Measurements from ENCODE around the gene SIT1.

SIT1 gene

GRCh38 chr9:35675732-35676392, 25.1 kb upstream of the SIT1 start:
- Histone ChIP-seq H3K9ac (no peak overlapping the region), H3K4me3 (ENCODE audit: low read depth, low read length) (peak overlapping the region; percentile 6), H3K27ac (no peak overlapping the region), H3K4me1 (peaks cover 7% of the 10 kb centered on the region), H3K4me2 (ENCODE audit: low read length) (peak overlapping the region; percentile 63), H3K9me3 (ENCODE audit: control insufficient read depth, low read length) (no peaks in the 10 kb centered on the region), H2AFZ (peak overlapping the region; percentile 77), H3K27me3 (ENCODE audit: control insufficient read depth, insufficient read depth, low read length) (no peaks in the 10 kb centered on the region), H3K79me2 (no peaks in the 10 kb centered on the region), H3K36me3 (ENCODE audit: control insufficient read depth, insufficient read depth, low read length) (no peaks in the 10 kb centered on the region)
- TF ChIP-seq CTCF (IDR thresholded peaks at IDR 0.05) = no peak

- H3K4me3 ChIP-seq (ENCODE audit: low read depth, low read length) = no peak overlapping the region
- H3K4me2 ChIP-seq (ENCODE audit: low read length) = peak overlapping the region; percentile 63
- no peak overlapping the region for H3K9ac ChIP-seq
- peak overlapping the region; percentile 77 for H2AFZ ChIP-seq
- H3K27ac ChIP-seq = no peak overlapping the region
- H3K27me3 ChIP-seq (ENCODE audit: control insufficient read depth, insufficient read depth, low read length) = no peaks in the 10 kb centered on the region
- no peaks in the 10 kb centered on the region for H3K79me2 ChIP-seq
- no peak for TF ChIP-seq CTCF (IDR thresholded peaks at IDR 0.05)
- H3K36me3 ChIP-seq (ENCODE audit: control insufficient read depth, insufficient read depth, low read length) = no peaks in the 10 kb centered on the region
- no peaks in the 10 kb centered on the region for H3K9me3 ChIP-seq (ENCODE audit: control insufficient read depth, low read length)
- peaks cover 7% of the 10 kb centered on the region for H3K4me1 ChIP-seq
Observed at GRCh38 chr9:35675204-35675603, 24.5 kb upstream of the SIT1 start.

- Histone ChIP-seq H3K27ac (no peak overlapping the region), H3K4me1 (peaks cover 7% of the 10 kb centered on the region), H3K4me3 (ENCODE audit: low read depth, low read length) (no peak overlapping the region), H3K79me2 (no peaks in the 10 kb centered on the region), H3K27me3 (ENCODE audit: control insufficient read depth, insufficient read depth, low read length) (no peaks in the 10 kb centered on the region), H2AFZ (peak overlapping the region; percentile 50), H3K9me3 (ENCODE audit: control insufficient read depth, low read length) (no peaks in the 10 kb centered on the region), H3K4me2 (ENCODE audit: low read length) (no peak overlapping the region), H3K9ac (no peak overlapping the region), H3K36me3 (ENCODE audit: control insufficient read depth, insufficient read depth, low read length) (no peaks in the 10 kb centered on the region)
- TF ChIP-seq CTCF (IDR thresholded peaks at IDR 0.05) = no peak
Observed at GRCh38 chr9:35674025-35674361, 23.3 kb upstream of the SIT1 start.

- no peaks in the 10 kb centered on the region for H3K9me3 ChIP-seq (ENCODE audit: control insufficient read depth, low read length)
- no peak within 1 kb of the TSS for H3K4me2 ChIP-seq (ENCODE audit: low read length)
- no peak within 1 kb of the TSS for H3K27ac ChIP-seq
- H3K4me3 ChIP-seq (ENCODE audit: low read depth, low read length) = no peak within 1 kb of the TSS
- H3K36me3 ChIP-seq (ENCODE audit: control insufficient read depth, insufficient read depth, low read length) = no peaks in the 10 kb centered on the region
- peak within 1 kb of the TSS; percentile 50 for H2AFZ ChIP-seq
- H3K4me1 ChIP-seq = peaks cover 7% of the 10 kb centered on the region
- no peaks in the 10 kb centered on the region for H3K79me2 ChIP-seq
- no peak within 1 kb of the TSS for H3K9ac ChIP-seq
- no peaks in the 10 kb centered on the region for H3K27me3 ChIP-seq (ENCODE audit: control insufficient read depth, insufficient read depth, low read length)
- TF ChIP-seq CTCF (IDR thresholded peaks at IDR 0.05) = no peak
Observed at GRCh38 chr9:35673132-35674024, 22.6 kb upstream of the SIT1 start, which contains the start of gene CA9. Gene CA9 (plus strand): TSS chr9:35673928. CDS start chr9:35673960, 32 bp downstream.
